Heart left ventricle (tissue), 16 donors: ENCODE results near the gene RAD51B. TPM values are rescaled to one million over a fixed set of nuclear protein-coding genes. Genes with fewer than 3 reads are reported as not detected.

Experiments
- ATAC-seq, 4 donors: fragments of 200-7000 bp; cut with Tn5 transposase; one replicate each; pipeline ENCODE4 v1.9.1; 2020 to 2022; ENCODE audit warnings: moderate library complexity in 4 of 4, mild to moderate bottlenecking in 3 of 4, moderate number of reproducible peaks in 1 of 4
- DNase-seq, 5 donors: peaks; one replicate each; pipeline ENCODE4 v3.0.0-alpha.2; 2020
- H3K27ac ChIP-seq, 12 donors: fragments of 200-600 bp; sonication (generic) in 4 of 12; one replicate each; pipeline versions ENCODE4 v1.5.0 to v1.8.0; 2016 to 2022; ENCODE audit warnings: mild to moderate bottlenecking in 2 of 12
- H3K27me3 ChIP-seq, 9 donors: fragments of 200-600 bp; sonication (generic) in 2 of 9; one replicate each; pipeline versions ENCODE4 v1.5.1 to v1.8.0; 2016 to 2022; ENCODE audit warnings: mild to moderate bottlenecking in 3 of 9
- H3K36me3 ChIP-seq, 9 donors: fragments of 200-600 bp; sonication (generic) in 2 of 9; one replicate each; pipeline versions ENCODE4 v1.5.0 to v1.8.0; 2018 to 2022; ENCODE audit warnings: mild to moderate bottlenecking in 2 of 9
- H3K4me1 ChIP-seq, 12 donors: fragments of 200-600 bp; sonication (generic) in 4 of 12; one replicate each; pipeline versions ENCODE4 v1.5.0 to v1.8.0; 2016 to 2022; ENCODE audit warnings: mild to moderate bottlenecking in 3 of 12
- H3K4me3 ChIP-seq, 12 donors: fragments of 200-600 bp; sonication (generic) in 4 of 12; one replicate each; pipeline versions ENCODE4 v1.5.0 to v1.8.0; 2017 to 2022; ENCODE audit warnings: mild to moderate bottlenecking in 9 of 12, moderate library complexity in 4 of 12
- H3K9me3 ChIP-seq, 12 donors: fragments of 200-600 bp; sonication (generic) in 4 of 12; one replicate each; pipeline versions ENCODE4 v1.5.0 to v1.8.0; 2016 to 2022; ENCODE audit warnings: mild to moderate bottlenecking in 1 of 12
- POLR2A ChIP-seq, 2 donors: fragments of 450-650 bp; IDR thresholded peaks; one replicate each; pipeline ENCODE4 v1.6.1; 2017; ENCODE audit warnings: antibody characterized with exemption in 2 of 2, mild to moderate bottlenecking in 2 of 2, moderate library complexity in 2 of 2
- WGBS, 4 donors: extraction: QIAGEN DNeasy Blood & Tissue Kit in 2 of 4; methylation state at CpG; one replicate each; pipeline versions ENCODE4 v1.1.5 to v1.1.7; 2013 to 2018; 5-methylcytosine and 5-hydroxymethylcytosine counted together
- intact Hi-C, 10 donors: fragments of 100-400 bp; cut with DNase I; formaldehyde crosslinking; loops; one replicate each; pipeline versions ENCODE4 v1.11.1 to v1.14.2; 2022
- polyA plus RNA-seq, 2 donors: library from polyadenylated mRNA; stranded (reverse); fragments of 200-250 nt; gene quantifications; one replicate each; pipeline ENCODE4 v1.2.3, GENCODE V29; 2013
- total RNA-seq, 9 donors: library from RNA; depleted of rRNA in 2 of 9; stranded (reverse); fragments of >200 nt in 2 of 9; fragmentation: NEBNext Ultra II Directional in 3 of 9; extraction: Animal tissue kit (Norgen Biotek cat#: 25700) in 3 of 9; gene quantifications; one replicate each; pipeline versions ENCODE4 v1.1.0 to v1.2.4, GENCODE V29; 2016 to 2023
- TF ChIP-seq, protein P1 (sequence below), 12 donors: fragments of 200-600 bp; sonication (generic) in 4 of 12; IDR thresholded peaks; one replicate each; pipeline versions ENCODE4 v1.5.0 to v1.8.0; 2018 to 2022; ENCODE audit warnings: antibody characterized with exemption in 12 of 12, mild to moderate bottlenecking in 5 of 12
- donor health status: ischemic (EF 13 %, LVEDD 7.1; RV severe dilation, severe dysfunction).
- donor health status: healthy with polysubstance abuse.
- donor health status: DM: no; HTN: yes; CAD: no.
- donor health status: DM: no; HTN: no; CAD: no.
- donor health status: ischemic (EF 25% LVEDD 6.9; RV normal size, moderate dysfunction).
- donor health status: ischemic (EF 25% LVEDD 5.7; RV mildly dilated, moderate dysfunction).
- donor health status: healthy.
- donor health status: DM: yes; HTN: yes; CAD: no.
- donor health status: ischemic (EF 35%, LVEDD 5.7; RV mildly dilated, moderate dysfunction).
- donor health status: nonischemic (EF 11% LVEDD 7.7; RV severe dilation, severe dysfunction).
- donor health status: DM: yes; HTN: yes; CAD: no.
- donor health status: PGD.
- donor health status: ischemic (EF 29% LVEDD 5.4; RV normal size, mild dysfunction).
- donor health status: nonischemic (EF 23%, LVEDD 6.1; RV moderate dilation, normal function).

RAD51B gene
- total and polyA plus RNA-seq, 11 donors, result 1.3 to 11.3 (median 3.2) TPM

DNA sequence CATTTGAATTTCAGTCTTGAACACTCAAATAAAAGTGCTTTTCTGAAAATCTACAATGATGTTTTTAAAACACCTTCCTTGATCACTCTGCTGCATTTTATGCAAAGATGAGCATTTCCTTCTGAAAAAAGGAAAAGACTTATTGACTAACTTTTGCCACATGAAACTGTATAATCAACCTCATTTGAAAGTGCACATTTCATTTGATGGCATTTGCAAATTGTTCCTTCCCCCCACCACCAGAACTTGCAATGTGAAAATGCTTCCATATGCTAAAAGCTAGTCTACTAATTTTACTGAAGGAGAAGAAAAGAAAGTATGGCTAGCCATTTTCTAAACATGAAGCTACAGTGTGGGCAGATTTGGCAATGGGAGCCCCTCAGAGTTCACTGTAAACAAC lies 159.2 kb downstream of the RAD51B start:
- no peaks in the 10 kb centered on the region for H3K27me3 ChIP-seq
- no peaks in the 10 kb centered on the region for H3K9me3 ChIP-seq
- peaks cover 0 to 17% (median 6%) of the 10 kb centered on the region in 12 donors for H3K4me1 ChIP-seq
- ATAC-seq (no peak), DNase-seq (no peak)
- no peak for TF ChIP-seq POLR2A (IDR thresholded peaks at IDR 0.05)
- TF ChIP-seq, protein P1, sequence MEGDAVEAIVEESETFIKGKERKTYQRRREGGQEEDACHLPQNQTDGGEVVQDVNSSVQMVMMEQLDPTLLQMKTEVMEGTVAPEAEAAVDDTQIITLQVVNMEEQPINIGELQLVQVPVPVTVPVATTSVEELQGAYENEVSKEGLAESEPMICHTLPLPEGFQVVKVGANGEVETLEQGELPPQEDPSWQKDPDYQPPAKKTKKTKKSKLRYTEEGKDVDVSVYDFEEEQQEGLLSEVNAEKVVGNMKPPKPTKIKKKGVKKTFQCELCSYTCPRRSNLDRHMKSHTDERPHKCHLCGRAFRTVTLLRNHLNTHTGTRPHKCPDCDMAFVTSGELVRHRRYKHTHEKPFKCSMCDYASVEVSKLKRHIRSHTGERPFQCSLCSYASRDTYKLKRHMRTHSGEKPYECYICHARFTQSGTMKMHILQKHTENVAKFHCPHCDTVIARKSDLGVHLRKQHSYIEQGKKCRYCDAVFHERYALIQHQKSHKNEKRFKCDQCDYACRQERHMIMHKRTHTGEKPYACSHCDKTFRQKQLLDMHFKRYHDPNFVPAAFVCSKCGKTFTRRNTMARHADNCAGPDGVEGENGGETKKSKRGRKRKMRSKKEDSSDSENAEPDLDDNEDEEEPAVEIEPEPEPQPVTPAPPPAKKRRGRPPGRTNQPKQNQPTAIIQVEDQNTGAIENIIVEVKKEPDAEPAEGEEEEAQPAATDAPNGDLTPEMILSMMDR (IDR thresholded peaks at IDR 0.05), result no peak
- H3K27ac ChIP-seq, result no peak overlapping the region
- no peaks in the 10 kb centered on the region for H3K36me3 ChIP-seq
- intact Hi-C loops, result no loop called here
- no peak overlapping the region for H3K4me3 ChIP-seq

DNA sequence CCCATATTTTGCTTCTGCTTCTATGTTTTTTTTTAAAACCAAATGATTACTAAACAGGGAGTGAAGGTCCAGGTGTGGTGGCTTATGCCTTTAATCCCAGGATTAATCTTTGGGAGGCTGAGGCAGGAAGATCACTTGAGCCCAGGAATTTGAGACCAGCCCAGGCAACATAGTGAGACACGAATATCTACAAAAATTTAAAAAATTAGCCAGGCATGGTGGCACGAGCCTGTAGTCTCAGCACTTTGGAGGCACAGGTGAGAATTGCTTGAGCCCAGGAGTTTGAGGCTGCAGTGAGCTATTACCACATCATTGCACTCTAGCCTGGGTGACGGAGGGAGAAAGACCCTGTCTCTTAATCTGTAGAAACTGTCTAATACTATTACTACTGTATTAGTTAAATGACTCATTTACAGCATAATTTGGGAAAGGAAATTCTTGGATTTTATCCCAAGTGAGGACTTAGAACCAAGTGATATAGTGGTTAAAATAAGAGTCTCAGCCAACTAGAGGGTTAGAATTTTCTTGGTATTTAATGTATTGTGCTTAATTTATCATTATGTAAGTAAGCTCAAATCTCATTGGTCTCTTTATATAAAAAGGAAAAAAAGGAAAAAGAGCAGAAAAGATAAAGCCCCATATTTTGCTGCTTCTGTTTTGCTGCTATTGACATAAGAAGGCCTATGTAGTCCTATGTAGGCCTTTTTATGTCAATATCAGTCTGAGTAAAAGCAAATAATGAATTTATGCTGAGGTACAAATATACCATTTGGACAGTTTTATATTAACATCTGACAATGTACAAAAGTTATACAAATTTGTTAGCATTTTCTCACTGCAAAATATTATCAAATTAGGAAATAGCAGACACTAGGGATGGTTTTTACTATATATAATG lies 163.4 kb downstream of the RAD51B start:
- H3K4me3 ChIP-seq, result no peak overlapping the region
- H3K4me1 ChIP-seq, result peaks cover 0 to 7% (median 0%) of the 10 kb centered on the region in 12 donors
- no peak for ATAC-seq
- no peaks in the 10 kb centered on the region for H3K27me3 ChIP-seq
- no peaks in the 10 kb centered on the region for H3K36me3 ChIP-seq
- TF ChIP-seq, protein P1 (IDR thresholded peaks at IDR 0.05), result no peak
- no peaks in the 10 kb centered on the region for H3K9me3 ChIP-seq
- no peak overlapping the region for H3K27ac ChIP-seq
- DNase-seq, result no peak
- intact Hi-C loops, result no loop called here
- 86 to 96% (median 91%) methylated on average over 3 of the region's 3 CpGs for WGBS, 4 donors

DNA sequence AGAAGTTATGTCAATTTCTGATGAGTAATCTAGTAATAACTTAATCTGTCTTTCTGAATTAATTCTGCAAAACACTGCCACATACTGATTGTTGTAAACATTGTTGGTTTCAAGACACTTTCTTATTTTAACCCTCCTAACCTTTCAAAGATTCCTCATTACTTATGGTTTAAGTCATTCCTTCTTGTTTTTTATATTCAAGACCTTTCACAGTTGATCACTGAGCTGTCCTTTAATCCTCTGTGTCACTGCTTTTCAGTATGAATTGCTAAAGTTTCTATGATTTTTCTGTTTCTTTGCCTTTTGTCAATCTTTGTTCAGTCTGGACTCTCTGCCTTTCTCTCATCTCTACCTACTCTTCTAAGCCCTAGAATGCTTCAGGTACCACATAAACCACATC lies 164.7 kb downstream of the RAD51B start:
- Histone ChIP-seq H3K36me3 (no peaks in the 10 kb centered on the region), H3K27me3 (no peaks in the 10 kb centered on the region), H3K4me1 (peaks cover 0 to 5% (median 0%) of the 10 kb centered on the region in 12 donors), H3K27ac (no peak overlapping the region), H3K4me3 (no peak overlapping the region), H3K9me3 (no peaks in the 10 kb centered on the region)
- ATAC-seq (no peak), DNase-seq (no peak)
- intact Hi-C loops, result no loop called here
- no peak for TF ChIP-seq POLR2A (IDR thresholded peaks at IDR 0.05)
- TF ChIP-seq, protein P1 (IDR thresholded peaks at IDR 0.05), result no peak

DNA sequence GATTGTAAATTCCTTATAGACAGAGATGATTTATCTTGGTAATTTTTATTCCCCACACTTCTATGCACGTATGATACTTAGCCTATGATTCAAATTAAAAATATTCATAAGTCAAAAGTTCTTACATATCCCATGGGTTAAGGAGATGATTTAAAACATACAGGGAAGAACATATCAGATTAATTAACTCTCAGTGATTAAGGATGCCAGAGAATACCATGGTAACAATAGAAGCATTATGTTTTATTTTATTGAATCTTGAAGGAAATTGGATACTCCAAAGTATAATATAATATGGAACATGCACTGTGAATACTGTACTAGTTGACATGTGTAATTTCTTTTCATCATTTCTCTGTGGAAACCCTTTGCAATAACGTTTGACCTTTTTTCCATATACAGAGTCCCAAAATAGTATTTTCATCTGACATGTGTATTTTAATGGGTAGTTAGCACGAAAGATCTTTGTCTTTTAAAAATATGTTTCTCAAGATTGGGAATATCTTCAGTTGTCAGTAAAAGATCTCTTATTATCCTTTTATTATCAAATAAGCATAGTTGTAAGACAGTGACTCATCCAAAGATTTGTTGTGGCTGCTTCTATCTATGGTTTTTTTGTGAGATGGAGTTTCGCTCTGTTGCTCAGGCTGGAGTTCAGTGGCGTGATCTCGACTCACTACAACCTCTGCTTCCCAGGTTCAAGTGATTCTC lies 166.7 kb downstream of the RAD51B start:
- H3K36me3 ChIP-seq, result no peaks in the 10 kb centered on the region
- intact Hi-C loops, result no loop called here
- WGBS, 4 donors, result 86 to 90% (median 88%) methylated on average over 6 of the region's 6 CpGs
- peak overlapping the region in 1 of 12 donors; percentile 5 for H3K27ac ChIP-seq
- no peaks in the 10 kb centered on the region for H3K9me3 ChIP-seq
- TF ChIP-seq POLR2A (IDR thresholded peaks at IDR 0.05), result no peak
- TF ChIP-seq, protein P1 (IDR thresholded peaks at IDR 0.05), result no peak
- H3K4me3 ChIP-seq, result no peak overlapping the region
- no peaks in the 10 kb centered on the region for H3K27me3 ChIP-seq
- ATAC-seq (no peak), DNase-seq (no peak)
- H3K4me1 ChIP-seq, result peaks cover 0 to 5% (median 0%) of the 10 kb centered on the region in 12 donors
